H1 (cell line): ENCODE measurements around the gene MYLK. TPM values are rescaled to one million over a fixed set of nuclear protein-coding genes. Genes with fewer than 3 reads are reported as not detected.

Experiments
- CTCF ChIA-PET: fragments of 300-600 bp; sonication (Branson Sonifier 250); formaldehyde crosslinking; loops from one replicate; lab custom pipeline; 2021; ENCODE audit not compliant: partially characterized antibody; lab: Charles Lee
- POLR2A ChIA-PET: fragments of 300-600 bp; sonication (Branson Sonifier 250); formaldehyde crosslinking; loops from one replicate; lab custom pipeline; 2021; ENCODE audit warnings: inconsistent platforms; ENCODE audit not compliant: partially characterized antibody; lab: Charles Lee
- DNase-seq, 2 experiments: peaks; one replicate each; pipeline versions ENCODE4 v3.0.0 to v3.0.0-alpha.2; 2010 to 2022; ENCODE audit warnings: low spot score in 2 of 2, low read depth in 1 of 2, mixed read lengths in 1 of 2
- FAIRE-seq: peaks from 2 replicates; lab custom pipeline; 2011; peaks lifted over from hg19 to GRCh38; lab: Jason Lieb, UNC
- H2AFZ ChIP-seq: 2 replicates; pipeline ENCODE4 v1.8.1; 2012; ENCODE audit warnings: low read length, inconsistent platforms
- H2AK5ac ChIP-seq: 2 replicates; pipeline ENCODE4 v1.6.1; 2013; ENCODE audit warnings: low read depth, low read length
- H2BK120ac ChIP-seq: replicated peaks from 2 replicates; pipeline ENCODE3; 2013; ENCODE audit warnings: low read depth, low read length, inconsistent platforms
- H2BK12ac ChIP-seq: 2 replicates; pipeline ENCODE4 v1.6.1; 2013; ENCODE audit warnings: low read depth, low read length
- H2BK15ac ChIP-seq: 2 replicates; pipeline ENCODE4 v1.6.1; 2013; ENCODE audit warnings: low read length
- H2BK20ac ChIP-seq: 2 replicates; pipeline ENCODE4 v1.6.1; 2013; ENCODE audit warnings: low read length
- H2BK5ac ChIP-seq: 2 replicates; pipeline ENCODE4 v1.6.1; 2013; ENCODE audit warnings: low read depth, low read length
- H3K14ac ChIP-seq: 2 replicates; pipeline ENCODE4 v1.6.1; 2013; ENCODE audit warnings: inconsistent platforms; ENCODE audit not compliant: insufficient read length
- H3K18ac ChIP-seq: 2 replicates; pipeline ENCODE4 v1.6.1; 2013; ENCODE audit warnings: low read length; ENCODE audit errors: extremely low read depth
- H3K23ac ChIP-seq: 2 replicates; pipeline ENCODE4 v1.6.1; 2013; ENCODE audit warnings: inconsistent platforms; ENCODE audit not compliant: insufficient read length
- H3K23me2 ChIP-seq: 2 replicates; pipeline ENCODE4 v1.6.1; 2013; ENCODE audit warnings: low read depth, low read length
- H3K27ac ChIP-seq: 2 replicates; pipeline ENCODE4 v1.6.1; 2011; ENCODE audit warnings: low read depth, low read length, inconsistent platforms
- H3K27me3 ChIP-seq, 4 experiments: replicated peaks in 1 of 4; 1 replicate in 1 of 4; 2 replicates in 3 of 4; pipeline versions ENCODE4 v1.6.1 to v1.8.1; 2011 to 2013; ENCODE audit warnings: low read length in 3 of 4, mild to moderate bottlenecking in 3 of 4, inconsistent platforms in 2 of 4, mixed read lengths in 2 of 4, moderate library complexity in 1 of 4; ENCODE audit not compliant: control insufficient read depth in 3 of 4, insufficient read depth in 3 of 4; ENCODE audit errors: extremely low read depth in 1 of 4
- H3K36me3 ChIP-seq, 4 experiments: 2 replicates each; pipeline versions ENCODE4 v1.6.1 to v1.8.1; 2011 to 2013; ENCODE audit warnings: mild to moderate bottlenecking in 4 of 4, low read length in 3 of 4, moderate library complexity in 2 of 4, control low read depth in 1 of 4, inconsistent platforms in 1 of 4; ENCODE audit not compliant: insufficient read depth in 4 of 4, control insufficient read depth in 2 of 4
- H3K4ac ChIP-seq: replicated peaks from 2 replicates; pipeline ENCODE3; 2013; ENCODE audit warnings: low read length, low read depth, mixed read lengths, inconsistent platforms; ENCODE audit not compliant: insufficient read length
- H3K4me1 ChIP-seq, 4 experiments: replicated peaks in 1 of 4; 1 replicate in 1 of 4; 2 replicates in 3 of 4; pipeline versions ENCODE4 v1.6.1 to v1.8.1; 2011 to 2013; ENCODE audit warnings: low read length in 3 of 4, inconsistent platforms in 2 of 4, mixed read lengths in 1 of 4; ENCODE audit not compliant: insufficient read depth in 4 of 4, control insufficient read depth in 3 of 4
- H3K4me2 ChIP-seq, 2 experiments: 2 replicates each; pipeline versions ENCODE4 v1.6.1 to v1.8.1; 2011 to 2013; ENCODE audit warnings: low read depth in 2 of 2, low read length in 2 of 2, control low read depth in 1 of 2, inconsistent platforms in 1 of 2, mild to moderate bottlenecking in 1 of 2; ENCODE audit not compliant: insufficient read depth in 1 of 2
- H3K4me3 ChIP-seq, 4 experiments: fragments of 200-600, 300-600 bp in 1 of 4; sonication (generic), shearing (Covaris generic), sonication (Bioruptor Twin) in 1 of 4; 2 replicates each; pipeline versions ENCODE4 v1.5.1 to v1.8.1; 2011 to 2016; ENCODE audit warnings: low read length in 4 of 4, low read depth in 3 of 4, control low read depth in 2 of 4, inconsistent platforms in 2 of 4, mild to moderate bottlenecking in 2 of 4, mixed read lengths in 1 of 4, moderate library complexity in 1 of 4; ENCODE audit not compliant: insufficient read depth in 2 of 4; ENCODE audit errors: extremely low read depth in 1 of 4
- H3K56ac ChIP-seq: replicated peaks from 2 replicates; pipeline ENCODE3; 2013; ENCODE audit warnings: low read depth, mild to moderate bottlenecking, mixed read lengths, low read length, inconsistent platforms; ENCODE audit not compliant: insufficient read length
- H3K79me1 ChIP-seq: 2 replicates; pipeline ENCODE4 v1.6.1; 2013; ENCODE audit warnings: low read depth, low read length, control low read depth
- H3K79me2 ChIP-seq, 2 experiments: 2 replicates each; pipeline versions ENCODE4 v1.6.1 to v1.8.1; 2012 to 2013; ENCODE audit warnings: low read length in 2 of 2, mild to moderate bottlenecking in 2 of 2, inconsistent platforms in 1 of 2; ENCODE audit not compliant: insufficient read depth in 2 of 2, control insufficient read depth in 1 of 2
- H3K9ac ChIP-seq, 4 experiments: replicated peaks in 1 of 4; 1 replicate in 1 of 4; 2 replicates in 3 of 4; pipeline versions ENCODE4 v1.6.1 to v1.8.1; 2011 to 2013; ENCODE audit warnings: low read depth in 3 of 4, low read length in 3 of 4, control low read depth in 2 of 4, mild to moderate bottlenecking in 2 of 4, moderate library complexity in 2 of 4, inconsistent platforms in 1 of 4; ENCODE audit errors: extremely low read depth in 1 of 4
- H3K9me3 ChIP-seq, 2 experiments: 2 replicates each; pipeline versions ENCODE4 v1.6.1 to v1.8.1; 2012 to 2013; ENCODE audit warnings: mild to moderate bottlenecking in 2 of 2, moderate library complexity in 2 of 2, control low read depth in 1 of 2, inconsistent platforms in 1 of 2, low read depth in 1 of 2, low read length in 1 of 2, mixed read lengths in 1 of 2; ENCODE audit not compliant: insufficient read depth in 2 of 2
- H4K20me1 ChIP-seq, 2 experiments: replicated peaks in 1 of 2; 2 replicates each; pipeline versions ENCODE3 to v1.8.1; 2011 to 2013; ENCODE audit warnings: inconsistent platforms in 2 of 2, low read length in 2 of 2, mild to moderate bottlenecking in 1 of 2; ENCODE audit not compliant: insufficient read depth in 2 of 2, control insufficient read depth in 1 of 2
- H4K5ac ChIP-seq: 2 replicates; pipeline ENCODE4 v1.6.1; 2013; ENCODE audit warnings: low read length, low read depth, mixed read lengths, inconsistent platforms; ENCODE audit not compliant: insufficient read length
- H4K8ac ChIP-seq: 2 replicates; pipeline ENCODE4 v1.8.0; 2013; ENCODE audit warnings: mild to moderate bottlenecking, moderate library complexity, low read length, inconsistent platforms; ENCODE audit not compliant: insufficient read depth; ENCODE audit errors: extremely low read depth
- H4K91ac ChIP-seq: replicated peaks from 2 replicates; pipeline ENCODE3; 2013; ENCODE audit warnings: low read length, mixed read lengths, inconsistent platforms; ENCODE audit not compliant: insufficient read length
- EP300 ChIP-seq, 2 experiments: IDR thresholded peaks; 1 replicate in 1 of 2; 2 replicates in 1 of 2; pipeline ENCODE4 v1.6.1; 2011 to 2012; ENCODE audit warnings: low read depth in 2 of 2, low read length in 2 of 2, mild to moderate bottlenecking in 2 of 2, borderline replicate concordance in 1 of 2, inconsistent platforms in 1 of 2, moderate library complexity in 1 of 2
- RAD21 ChIP-seq, 2 experiments: IDR thresholded peaks in 1 of 2; conservative IDR thresholded peaks in 1 of 2; 2 replicates each; pipeline ENCODE4 v1.6.1; 2011; ENCODE audit warnings: low read depth in 2 of 2, low read length in 2 of 2, improper control_type of control experiment in 1 of 2, inconsistent platforms in 1 of 2, mild to moderate bottlenecking in 1 of 2, moderate library complexity in 1 of 2
- RFX5 ChIP-seq: IDR thresholded peaks from 2 replicates; pipeline ENCODE4 v1.6.1; 2011; ENCODE audit warnings: low read depth, low read length, improper control_type of control experiment, borderline replicate concordance
- WGBS, 2 experiments: shearing (Covaris generic) in 1 of 2; methylation state at CpG; one replicate each; pipeline versions ENCODE4 v1.1.6 to v1.1.7; 2013 to 2015; ENCODE audit warnings: low lambda C conversion rate in 2 of 2, mixed read lengths in 2 of 2, inconsistent platforms in 1 of 2, low coverage in 1 of 2, missing lambda C conversion rate in 1 of 2; ENCODE audit not compliant: insufficient replicate concordance in 2 of 2, insufficient coverage in 1 of 2, insufficient read length in 1 of 2; ENCODE audit errors: extremely low coverage in 1 of 2, missing lambda C conversion rate in 1 of 2; 5-methylcytosine and 5-hydroxymethylcytosine counted together
- polyA plus RNA-seq, 7 experiments: library from polyadenylated mRNA; depleted of rRNA in 3 of 7; stranded (reverse) in 5 of 7; unstranded in 2 of 7; fragments of >200 nt in 5 of 7; fragments of 200-250 nt in 2 of 7; gene quantifications; 1 replicate in 5 of 7; 2 replicates in 1 of 7; 4 replicates in 1 of 7; pipeline versions ENCODE4 v1.2.1 to v1.2.3, GENCODE V29; 2011 to 2013; ENCODE audit warnings: missing spikeins in 2 of 7, mixed read lengths in 2 of 7
- total RNA-seq: library from RNA; stranded (reverse); fragmentation: NEBNext Ultra II Directional; extraction: Animal tissue kit (Norgen Biotek cat#: 25700); gene quantifications from 2 replicates; pipeline ENCODE4 v1.2.1, GENCODE V29; 2021

MYLK gene
- total and polyA plus RNA-seq, 2 of the 8 experiments (the other 6 are each of a cell fraction or from before 2014, with no cell fraction given), result 11.6 to 21.3 TPM

GRCh38 chr3:123636431-123636841 is 247.7 kb downstream of the MYLK start:
- peak; percentile 38 to 88 for DNase-seq
- H3K56ac ChIP-seq, result no peak overlapping the region
- 40% methylated on average over 8 of the region's 8 CpGs; no CpG with 5 or more reads in 1 of the 2 experiments for WGBS, 2 experiments
- no peaks in the 10 kb centered on the region for H4K20me1 ChIP-seq
- H4K5ac ChIP-seq, result no peak overlapping the region
- no peak overlapping the region for H3K27ac ChIP-seq
- H2BK15ac ChIP-seq, result peak overlapping the region; percentile 18; the same call in 1 of the 2 replicates
- peak overlapping the region; percentile 7 to 9; a peak in 2 of 4 replicates for H3K4me2 ChIP-seq
- no peak overlapping the region for H3K23ac ChIP-seq
- no peaks in the 10 kb centered on the region; the same call in 1 of the 2 replicates for H3K79me1 ChIP-seq
- peak; percentile 66 for FAIRE-seq
- ChIA-PET CTCF (interaction anchor here (0.6 to 1.7 kb wide), 3 partner anchors 16 to 88 kb away, joined by 3 to 6 read pairs (median 5); no protein-coding TSS in a partner anchor), POLR2A (interaction anchor here (1.2 to 1.3 kb wide), 2 partner anchors 13 to 50 kb away, joined by 3 to 4 read pairs; no protein-coding TSS in a partner anchor)
- no peak overlapping the region for H3K4ac ChIP-seq
- no peak overlapping the region for H2AFZ ChIP-seq
- peak overlapping the region in 1 of 4 experiments; percentile 14; a peak in 3 of 8 replicates for H3K4me3 ChIP-seq
- no peaks in the 10 kb centered on the region for H3K9me3 ChIP-seq
- H3K79me2 ChIP-seq, result no peaks in the 10 kb centered on the region
- no peak overlapping the region for H2BK120ac ChIP-seq
- no peak overlapping the region for H2AK5ac ChIP-seq
- H2BK12ac ChIP-seq, result peak overlapping the region; percentile 18; the same call in 1 of the 2 replicates
- H3K27me3 ChIP-seq, result no peaks in the 10 kb centered on the region
- 0 out of 2 replicates have a peak overlapping the region, but pooled peaks have one; percentile 18 for H2BK5ac ChIP-seq
- H3K18ac ChIP-seq, result peak overlapping the region; percentile 52; the same call in 1 of the 2 replicates
- 0 out of 2 replicates have a peak, but pooled peaks cover 2% of the 10 kb centered on the region for H3K23me2 ChIP-seq
- H4K8ac ChIP-seq, result no peak overlapping the region
- H3K9ac ChIP-seq, result no peak overlapping the region; a peak in 1 of 7 replicates
- H4K91ac ChIP-seq, result peak overlapping the region; percentile 29
- no peak overlapping the region for H2BK20ac ChIP-seq
- no peak overlapping the region for H3K14ac ChIP-seq
- peaks cover 3 to 29% (median 16%) of the 10 kb centered on the region in 4 experiments for H3K4me1 ChIP-seq
- H3K36me3 ChIP-seq, result no peaks in the 10 kb centered on the region
- TF ChIP-seq RAD21 (IDR thresholded peaks at IDR 0.05 in 1 of 2, conservative IDR thresholded peaks at IDR 0.05 in 1 of 2; ENCODE audit: low read depth in 2 of 2, low read length in 2 of 2), result no peak
- no peak for TF ChIP-seq RFX5
- no peak for TF ChIP-seq EP300 (IDR thresholded peaks at IDR 0.05; ENCODE audit: borderline replicate concordance in 1 of 2, low read depth in 2 of 2, low read length in 2 of 2)
